GM10266 (cell line): ENCODE data around the gene PRKCB.
A peak's percentile ranks its signal among the peaks of the same experiment; 100 is the strongest.

ENCODE experiments used
- DNase-seq: peaks from one replicate; pipeline ENCODE4 v3.0.0; 2012; ENCODE audit errors: extremely low spot score
- CTCF ChIP-seq: IDR thresholded peaks from 2 replicates; pipeline ENCODE4 v1.5.1; 2012; ENCODE audit warnings: mild to moderate bottlenecking, low read depth; ENCODE audit not compliant: control insufficient read depth, insufficient read depth; ENCODE audit errors: missing control alignments

The PRKCB gene

GRCh38 chr16:23874613-23875294, 39.0 kb downstream of the PRKCB start:
- TF ChIP-seq CTCF, result no peak
- no peak for DNase-seq

GRCh38 chr16:23876256-23876896, 40.6 kb downstream of the PRKCB start:
- DNase-seq, result no peak
- TF ChIP-seq CTCF, result no peak

GRCh38 chr16:23877107-23878070, 41.6 kb downstream of the PRKCB start:
- TF ChIP-seq CTCF, result peak; percentile 57
- no peak for DNase-seq

DNA sequence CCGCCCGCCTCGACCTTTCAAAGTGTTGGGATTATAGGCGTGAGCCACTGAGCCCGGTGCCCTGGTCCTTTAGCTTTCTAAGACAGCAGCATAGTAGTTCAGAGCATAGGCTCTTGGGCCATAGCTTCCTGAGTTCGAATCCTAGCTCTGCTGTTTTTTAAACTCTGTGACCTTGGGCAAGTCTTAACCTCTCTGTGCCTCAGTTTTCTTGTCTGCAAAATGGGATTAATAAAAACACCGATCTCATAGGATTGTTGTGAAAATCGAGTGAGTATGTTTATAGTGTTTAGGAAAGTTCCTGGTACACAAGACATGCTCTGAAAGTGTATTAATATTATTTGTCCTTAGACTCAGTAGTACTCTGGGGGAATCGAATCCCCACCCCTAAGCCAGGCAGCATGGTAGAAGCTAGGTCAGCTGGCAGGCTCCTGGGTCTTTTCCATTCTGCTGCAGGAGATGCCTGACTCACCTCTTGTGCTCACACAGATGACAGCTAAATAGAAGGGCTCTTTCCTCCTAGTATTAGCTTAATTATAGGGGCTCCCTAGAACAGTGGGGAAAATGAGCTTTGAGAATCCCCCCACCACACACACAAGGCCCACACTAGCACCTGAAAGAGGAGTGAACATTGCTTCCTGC, 44.1 kb downstream of the PRKCB start:
- no peak for TF ChIP-seq CTCF
- no peak for DNase-seq

GRCh38 chr16:23889189-23889588, 53.4 kb downstream of the PRKCB start:
- no peak for TF ChIP-seq CTCF
- DNase-seq, result no peak

GRCh38 chr16:23893986-23894385, 58.2 kb downstream of the PRKCB start:
- no peak for TF ChIP-seq CTCF
- no peak for DNase-seq
